Mesenchymal stem cell (in vitro differentiated cells and primary cell): ENCODE results near the gene SOWAHA.
"Not testable (repeated sequence)": the region's sequence is repeated elsewhere in the genome, so short reads cannot be mapped to it uniquely, and the experiment has no call there.

ENCODE experiments used
- DNase-seq: peaks from one replicate; pipeline ENCODE4 v3.0.0-alpha.2; 2013
- H2AFZ ChIP-seq: one replicate; pipeline ENCODE4 v1.6.1; 2013; ENCODE audit warnings: low read depth, mild to moderate bottlenecking, control low read depth, inconsistent platforms, low read length, moderate library complexity
- H2AK5ac ChIP-seq: 2 replicates; pipeline ENCODE4 v1.6.1; 2013; ENCODE audit warnings: low read length, moderate library complexity, mild to moderate bottlenecking, inconsistent platforms; ENCODE audit not compliant: severe bottlenecking
- H2BK120ac ChIP-seq: one replicate; pipeline ENCODE4 v1.6.1; 2013; ENCODE audit warnings: low read depth, mild to moderate bottlenecking, inconsistent platforms, low read length, moderate library complexity
- H2BK12ac ChIP-seq, 2 experiments: one replicate each; pipeline ENCODE4 v1.6.1; 2013; ENCODE audit warnings: inconsistent platforms in 2 of 2, low read length in 2 of 2, mild to moderate bottlenecking in 2 of 2, moderate library complexity in 2 of 2, control low read depth in 1 of 2
- H2BK15ac ChIP-seq: one replicate; pipeline ENCODE4 v1.6.1; 2013; ENCODE audit warnings: mild to moderate bottlenecking, low read depth, inconsistent platforms; ENCODE audit not compliant: poor library complexity, severe bottlenecking
- H2BK5ac ChIP-seq: 2 replicates; pipeline ENCODE4 v1.6.1; 2013; ENCODE audit warnings: low read depth, mild to moderate bottlenecking, low read length, control low read depth, inconsistent platforms; ENCODE audit not compliant: poor library complexity, severe bottlenecking
- H3K14ac ChIP-seq, 2 experiments: one replicate each; pipeline ENCODE4 v1.6.1; 2013; ENCODE audit warnings: inconsistent platforms in 2 of 2, low read length in 2 of 2, control low read depth in 1 of 2, mild to moderate bottlenecking in 1 of 2, moderate library complexity in 1 of 2
- H3K18ac ChIP-seq, 2 experiments: one replicate each; pipeline ENCODE4 v1.6.1; 2013; ENCODE audit warnings: inconsistent platforms in 2 of 2, low read length in 2 of 2, control low read depth in 1 of 2, low read depth in 1 of 2, mild to moderate bottlenecking in 1 of 2
- H3K23ac ChIP-seq, 2 experiments: one replicate each; pipeline ENCODE4 v1.6.1; 2013; ENCODE audit warnings: inconsistent platforms in 2 of 2, low read length in 2 of 2, mild to moderate bottlenecking in 2 of 2, moderate library complexity in 2 of 2, control low read depth in 1 of 2
- H3K27ac ChIP-seq: 2 replicates; pipeline ENCODE4 v1.5.1; 2013; ENCODE audit warnings: mild to moderate bottlenecking, moderate library complexity, low read length, control low read depth, inconsistent platforms; ENCODE audit not compliant: poor library complexity, severe bottlenecking
- H3K27me3 ChIP-seq, 2 experiments: 2 replicates each; pipeline versions ENCODE4 v1.6.1 to v1.7.0; 2013; ENCODE audit warnings: low read length in 2 of 2, mild to moderate bottlenecking in 2 of 2, moderate library complexity in 2 of 2, control low read depth in 1 of 2, inconsistent platforms in 1 of 2; ENCODE audit not compliant: control insufficient read depth in 1 of 2, insufficient read depth in 1 of 2
- H3K36me3 ChIP-seq, 2 experiments: 2 replicates each; pipeline versions ENCODE4 v1.6.1 to v1.7.0; 2013; ENCODE audit warnings: low read length in 2 of 2, control low read depth in 1 of 2, inconsistent platforms in 1 of 2, low read depth in 1 of 2, mild to moderate bottlenecking in 1 of 2; ENCODE audit not compliant: insufficient read depth in 2 of 2, control insufficient read depth in 1 of 2
- H3K4ac ChIP-seq, 2 experiments: one replicate each; pipeline ENCODE4 v1.6.1; 2013; ENCODE audit warnings: inconsistent platforms in 2 of 2, low read length in 2 of 2, mild to moderate bottlenecking in 2 of 2, moderate library complexity in 2 of 2, control low read depth in 1 of 2, low read depth in 1 of 2
- H3K4me1 ChIP-seq: 2 replicates; pipeline ENCODE4 v1.6.1; 2013; ENCODE audit warnings: low read depth, low read length, control low read depth; ENCODE audit not compliant: control insufficient read depth, insufficient read depth
- H3K4me2 ChIP-seq: 2 replicates; pipeline ENCODE4 v1.6.1; 2013; ENCODE audit warnings: low read length, mild to moderate bottlenecking, inconsistent platforms; ENCODE audit not compliant: poor library complexity, severe bottlenecking
- H3K4me3 ChIP-seq, 2 experiments: 2 replicates each; pipeline versions ENCODE4 v1.5.1 to v1.7.0; 2013; ENCODE audit warnings: low read length in 2 of 2, mild to moderate bottlenecking in 2 of 2, control low read depth in 1 of 2, low read depth in 1 of 2; ENCODE audit not compliant: insufficient read depth in 1 of 2
- H3K79me1 ChIP-seq: replicated peaks from 2 replicates; pipeline ENCODE4 v1.6.1; 2013; ENCODE audit warnings: mild to moderate bottlenecking, control low read depth, low read length, inconsistent platforms; ENCODE audit not compliant: poor library complexity, severe bottlenecking
- H3K9ac ChIP-seq: 2 replicates; pipeline ENCODE4 v1.7.0; 2013; ENCODE audit warnings: mild to moderate bottlenecking, low read length, moderate library complexity
- H3K9me3 ChIP-seq: 2 replicates; pipeline ENCODE4 v1.7.0; 2013; ENCODE audit warnings: mild to moderate bottlenecking, low read length; ENCODE audit not compliant: control insufficient read depth
- H4K8ac ChIP-seq: one replicate; pipeline ENCODE4 v1.6.1; 2013; ENCODE audit warnings: inconsistent platforms, mild to moderate bottlenecking, low read length, moderate library complexity
- H4K91ac ChIP-seq: one replicate; pipeline ENCODE4 v1.6.1; 2013; ENCODE audit warnings: mild to moderate bottlenecking, low read length, inconsistent platforms
- WGBS: methylation state at CpG from one replicate; pipeline ENCODE4 v1.1.7; 2013; ENCODE audit warnings: mixed read lengths; 5-methylcytosine and 5-hydroxymethylcytosine counted together

The SOWAHA gene

GRCh38 chr5:132806804-132807162 lies 6.3 kb upstream of the SOWAHA start:
- H3K4me2 ChIP-seq, H3K23ac ChIP-seq, H3K4ac ChIP-seq, H3K4me3 ChIP-seq, H3K9me3 ChIP-seq, H4K91ac ChIP-seq, H3K36me3 ChIP-seq, H3K27ac ChIP-seq, H2BK15ac ChIP-seq, H2BK12ac ChIP-seq, H2BK5ac ChIP-seq, DNase-seq, H3K9ac ChIP-seq, H3K14ac ChIP-seq, H3K79me1 ChIP-seq, H3K4me1 ChIP-seq, H3K18ac ChIP-seq, H2BK120ac ChIP-seq, H4K8ac ChIP-seq, H2AK5ac ChIP-seq, H2AFZ ChIP-seq: not testable (repeated sequence)
- peaks cover 14 to 40% of the 10 kb centered on the region in 2 experiments for H3K27me3 ChIP-seq
- WGBS: 88% methylated on average over 9 of the region's 12 CpGs

DNA sequence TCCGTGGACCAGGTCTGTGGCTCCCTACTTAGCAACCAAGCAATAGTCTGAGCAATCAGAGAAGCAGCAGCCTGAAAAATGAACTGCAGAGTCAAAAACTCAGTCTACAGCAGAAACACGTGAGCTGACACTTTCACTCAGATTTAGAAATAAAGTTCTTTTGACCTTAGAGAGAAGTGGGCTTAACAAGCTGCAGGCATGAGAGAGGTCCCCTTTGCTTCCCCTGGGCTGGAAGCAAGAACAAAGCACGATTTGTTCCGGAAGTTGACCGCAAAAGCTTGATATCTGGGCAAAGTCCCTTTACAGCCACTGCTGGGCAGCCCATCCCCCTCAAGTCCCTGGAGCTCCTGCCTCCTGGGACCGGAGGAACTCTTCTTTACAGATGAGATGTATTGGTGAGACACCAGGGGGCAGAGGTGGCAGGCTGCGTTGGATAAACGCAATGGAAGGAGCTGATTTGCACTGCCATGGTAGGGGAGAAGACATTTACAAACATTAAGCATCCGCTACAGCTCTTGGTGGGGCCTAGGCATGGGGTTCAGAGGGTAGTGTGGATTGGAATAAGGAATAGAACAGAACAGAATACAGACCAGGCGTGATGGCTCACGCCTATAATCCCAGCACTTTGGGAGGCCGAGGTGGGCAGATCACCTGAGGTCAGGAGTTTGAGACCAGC lies 5.8 kb upstream of the SOWAHA start:
- H3K79me1 ChIP-seq: no peaks in the 10 kb centered on the region
- H3K18ac ChIP-seq: no peak overlapping the region
- no peak overlapping the region for H2BK5ac ChIP-seq
- no peak overlapping the region for H3K9ac ChIP-seq
- no peak overlapping the region for H3K4ac ChIP-seq
- no peak overlapping the region for H3K27ac ChIP-seq
- H3K36me3 ChIP-seq: no peaks in the 10 kb centered on the region
- WGBS: 66% methylated on average over 12 of the region's 12 CpGs
- H4K8ac ChIP-seq: peak overlapping the region; percentile 47
- no peak overlapping the region for H3K23ac ChIP-seq
- peak; percentile 15 for DNase-seq
- H3K4me1 ChIP-seq: no peaks in the 10 kb centered on the region
- no peak overlapping the region for H2AK5ac ChIP-seq
- no peak overlapping the region for H2AFZ ChIP-seq
- no peak overlapping the region for H3K14ac ChIP-seq
- no peaks in the 10 kb centered on the region for H3K9me3 ChIP-seq
- no peak overlapping the region for H4K91ac ChIP-seq
- no peak overlapping the region for H3K4me2 ChIP-seq
- H2BK120ac ChIP-seq: no peak overlapping the region
- H2BK12ac ChIP-seq: no peak overlapping the region
- H3K27me3 ChIP-seq: peaks cover 16 to 40% of the 10 kb centered on the region in 2 experiments
- no peak overlapping the region for H2BK15ac ChIP-seq
- H3K4me3 ChIP-seq: no peak overlapping the region

GRCh38 chr5:132808448-132808847 lies 4.7 kb upstream of the SOWAHA start:
- H3K14ac ChIP-seq: no peak overlapping the region
- no peak overlapping the region for H2BK5ac ChIP-seq
- peaks cover 25 to 43% of the 10 kb centered on the region in 2 experiments for H3K27me3 ChIP-seq
- no peak overlapping the region for H3K4me3 ChIP-seq
- no peak overlapping the region for H2AFZ ChIP-seq
- no peaks in the 10 kb centered on the region for H3K9me3 ChIP-seq
- no peak overlapping the region for H4K8ac ChIP-seq
- no peak overlapping the region for H4K91ac ChIP-seq
- H3K36me3 ChIP-seq: no peaks in the 10 kb centered on the region
- WGBS: 73% methylated on average over 2 of the region's 2 CpGs
- H2BK12ac ChIP-seq: no peak overlapping the region
- DNase-seq: no peak
- H2BK120ac ChIP-seq: no peak overlapping the region
- H3K9ac ChIP-seq: no peak overlapping the region
- no peak overlapping the region for H2AK5ac ChIP-seq
- no peak overlapping the region for H3K27ac ChIP-seq
- no peak overlapping the region for H2BK15ac ChIP-seq
- peaks cover 5% of the 10 kb centered on the region for H3K4me1 ChIP-seq
- no peak overlapping the region for H3K4me2 ChIP-seq
- H3K4ac ChIP-seq: no peak overlapping the region
- no peak overlapping the region for H3K18ac ChIP-seq
- no peak overlapping the region for H3K23ac ChIP-seq
- H3K79me1 ChIP-seq: no peaks in the 10 kb centered on the region

DNA sequence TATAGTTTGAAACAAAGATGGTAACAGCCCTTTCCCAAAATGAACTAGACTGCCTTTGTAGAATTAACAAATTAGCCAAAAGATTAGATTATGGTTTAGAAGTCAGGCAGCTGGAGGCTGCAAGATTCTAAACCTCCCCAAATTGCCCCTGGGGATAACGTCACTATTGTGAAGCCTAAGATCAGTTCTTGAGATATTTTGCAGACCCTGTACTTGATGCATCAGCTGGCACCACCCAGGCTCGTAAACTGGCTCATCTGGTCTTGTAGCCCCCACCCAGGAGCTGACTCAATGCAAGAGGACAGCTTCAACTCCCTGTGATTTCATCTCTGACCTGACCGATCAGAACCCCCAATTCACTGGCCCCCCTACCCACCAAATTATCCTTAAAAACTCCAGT lies 4.2 kb upstream of the SOWAHA start:
- Histone ChIP-seq H3K4me3 (no peak overlapping the region), H2BK5ac (no peak overlapping the region), H3K14ac (no peak overlapping the region), H2AK5ac (no peak overlapping the region), H3K9me3 (no peaks in the 10 kb centered on the region), H4K91ac (no peak overlapping the region), H2AFZ (no peak overlapping the region), H3K23ac (no peak overlapping the region), H3K36me3 (no peaks in the 10 kb centered on the region), H3K4me2 (no peak overlapping the region), H3K79me1 (no peaks in the 10 kb centered on the region), H4K8ac (no peak overlapping the region), H3K27me3 (peaks cover 25 to 47% of the 10 kb centered on the region in 2 experiments), H3K4me1 (peaks cover 9% of the 10 kb centered on the region), H3K27ac (no peak overlapping the region), H2BK120ac (no peak overlapping the region), H3K4ac (no peak overlapping the region), H3K18ac (no peak overlapping the region), H2BK15ac (no peak overlapping the region), H3K9ac (no peak overlapping the region), H2BK12ac (no peak overlapping the region)
- no peak for DNase-seq
- WGBS: 22% methylated on average over 3 of the region's 3 CpGs
